Fibroblast of the aortic adventitia (primary cell): Measurements from ENCODE around the gene NKTR. TPM values are rescaled to one million over a fixed set of nuclear protein-coding genes. Genes with fewer than 3 reads are reported as not detected.

Experiments
- DNase-seq: peaks from one replicate; pipeline ENCODE4 v3.0.0-alpha.2; 2010; ENCODE audit warnings: low read depth
- H3K4me3 ChIP-seq: 2 replicates; pipeline ENCODE4 v1.5.1; 2011; ENCODE audit warnings: low read depth, mild to moderate bottlenecking, control low read depth, low read length, moderate library complexity
- total RNA-seq: library from RNA; depleted of rRNA; stranded (reverse); fragments of >200 nt; gene quantifications from 2 replicates; pipeline ENCODE4 v1.2.3, GENCODE V29; 2012; ENCODE audit warnings: low replicate concordance
- TF ChIP-seq, protein P1 (sequence below): IDR thresholded peaks from 2 replicates; pipeline ENCODE4 v1.5.1; 2011; ENCODE audit warnings: mild to moderate bottlenecking, low read length, control low read depth, inconsistent platforms; ENCODE audit not compliant: insufficient read depth

The NKTR gene
- total RNA-seq, 1 donor: 91.8 TPM

DNA sequence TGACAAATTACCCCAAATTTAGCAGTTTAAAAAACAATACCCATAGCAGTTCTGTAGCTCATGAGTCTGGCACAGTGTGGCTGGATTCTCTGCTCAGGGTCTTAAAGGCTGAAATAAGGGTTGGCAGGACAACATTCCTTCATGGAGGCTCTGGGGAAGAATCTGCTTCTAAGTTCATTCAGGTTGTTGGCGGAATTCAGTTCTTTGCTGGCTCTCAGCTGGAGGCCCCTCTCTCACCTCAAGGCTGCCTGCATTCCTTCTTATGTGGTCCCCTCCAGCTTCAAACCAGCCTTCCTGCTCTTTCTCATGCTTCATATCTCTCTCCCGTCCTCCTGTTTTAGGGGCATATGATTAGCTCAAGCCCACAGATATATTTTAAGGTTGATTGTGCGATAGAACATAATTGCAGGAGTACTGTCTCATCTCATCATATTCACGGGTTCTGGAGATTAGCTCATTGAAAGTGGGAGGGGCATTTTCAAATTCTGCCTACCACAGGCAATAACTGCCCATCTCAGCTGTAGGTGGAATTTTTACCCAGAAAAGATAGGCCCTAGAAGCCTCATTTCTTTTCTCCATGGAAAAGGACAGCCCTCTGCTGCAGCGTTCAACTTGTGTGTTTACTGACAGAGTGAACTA is 47.5 kb downstream of the NKTR start:
- TF ChIP-seq, protein P1, sequence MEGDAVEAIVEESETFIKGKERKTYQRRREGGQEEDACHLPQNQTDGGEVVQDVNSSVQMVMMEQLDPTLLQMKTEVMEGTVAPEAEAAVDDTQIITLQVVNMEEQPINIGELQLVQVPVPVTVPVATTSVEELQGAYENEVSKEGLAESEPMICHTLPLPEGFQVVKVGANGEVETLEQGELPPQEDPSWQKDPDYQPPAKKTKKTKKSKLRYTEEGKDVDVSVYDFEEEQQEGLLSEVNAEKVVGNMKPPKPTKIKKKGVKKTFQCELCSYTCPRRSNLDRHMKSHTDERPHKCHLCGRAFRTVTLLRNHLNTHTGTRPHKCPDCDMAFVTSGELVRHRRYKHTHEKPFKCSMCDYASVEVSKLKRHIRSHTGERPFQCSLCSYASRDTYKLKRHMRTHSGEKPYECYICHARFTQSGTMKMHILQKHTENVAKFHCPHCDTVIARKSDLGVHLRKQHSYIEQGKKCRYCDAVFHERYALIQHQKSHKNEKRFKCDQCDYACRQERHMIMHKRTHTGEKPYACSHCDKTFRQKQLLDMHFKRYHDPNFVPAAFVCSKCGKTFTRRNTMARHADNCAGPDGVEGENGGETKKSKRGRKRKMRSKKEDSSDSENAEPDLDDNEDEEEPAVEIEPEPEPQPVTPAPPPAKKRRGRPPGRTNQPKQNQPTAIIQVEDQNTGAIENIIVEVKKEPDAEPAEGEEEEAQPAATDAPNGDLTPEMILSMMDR: no peak
- no peak for DNase-seq
- no peak overlapping the region for H3K4me3 ChIP-seq

DNA sequence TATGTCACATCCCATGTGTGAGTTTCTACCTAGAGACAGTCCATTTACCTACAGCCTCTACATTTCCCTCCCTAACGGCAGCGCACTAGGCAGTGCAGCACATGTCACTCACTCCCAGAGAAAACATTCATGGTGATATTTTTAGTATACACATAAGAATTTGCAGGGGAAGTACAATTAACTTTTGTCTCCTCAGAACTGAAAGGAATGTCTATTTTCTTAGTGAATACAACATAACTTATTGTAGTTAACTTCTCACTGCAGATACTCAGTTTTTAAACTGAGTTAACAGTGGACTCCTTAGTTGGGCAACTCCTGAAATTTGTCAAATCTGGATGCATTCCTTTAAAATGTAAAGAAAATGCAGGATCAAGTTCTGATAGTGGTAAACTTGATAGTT is 48.5 kb downstream of the NKTR start:
- H3K4me3 ChIP-seq: no peak overlapping the region
- TF ChIP-seq, protein P1: no peak
- DNase-seq: no peak

DNA sequence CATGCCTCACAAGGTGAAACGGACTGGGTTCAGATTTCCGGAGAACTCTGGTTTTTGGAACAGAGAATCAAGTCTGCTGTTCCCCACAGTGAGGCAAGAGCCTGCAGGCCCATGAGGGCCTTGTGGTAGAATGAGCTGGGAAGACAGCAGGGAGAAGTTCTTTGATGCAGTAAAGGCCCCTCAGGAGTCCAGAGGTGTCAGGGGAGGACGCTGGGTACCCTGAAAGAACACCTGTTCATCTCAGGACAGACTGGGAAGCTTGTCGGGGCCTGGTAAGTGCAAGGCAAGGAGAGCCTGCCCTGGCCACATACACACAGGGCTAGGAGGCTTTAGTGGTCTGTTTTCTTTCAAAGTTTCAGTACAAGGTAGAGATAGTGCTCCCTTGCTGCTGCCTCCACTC is 49.3 kb downstream of the NKTR start:
- TF ChIP-seq, protein P1: no peak
- DNase-seq: no peak
- no peak overlapping the region for H3K4me3 ChIP-seq

DNA sequence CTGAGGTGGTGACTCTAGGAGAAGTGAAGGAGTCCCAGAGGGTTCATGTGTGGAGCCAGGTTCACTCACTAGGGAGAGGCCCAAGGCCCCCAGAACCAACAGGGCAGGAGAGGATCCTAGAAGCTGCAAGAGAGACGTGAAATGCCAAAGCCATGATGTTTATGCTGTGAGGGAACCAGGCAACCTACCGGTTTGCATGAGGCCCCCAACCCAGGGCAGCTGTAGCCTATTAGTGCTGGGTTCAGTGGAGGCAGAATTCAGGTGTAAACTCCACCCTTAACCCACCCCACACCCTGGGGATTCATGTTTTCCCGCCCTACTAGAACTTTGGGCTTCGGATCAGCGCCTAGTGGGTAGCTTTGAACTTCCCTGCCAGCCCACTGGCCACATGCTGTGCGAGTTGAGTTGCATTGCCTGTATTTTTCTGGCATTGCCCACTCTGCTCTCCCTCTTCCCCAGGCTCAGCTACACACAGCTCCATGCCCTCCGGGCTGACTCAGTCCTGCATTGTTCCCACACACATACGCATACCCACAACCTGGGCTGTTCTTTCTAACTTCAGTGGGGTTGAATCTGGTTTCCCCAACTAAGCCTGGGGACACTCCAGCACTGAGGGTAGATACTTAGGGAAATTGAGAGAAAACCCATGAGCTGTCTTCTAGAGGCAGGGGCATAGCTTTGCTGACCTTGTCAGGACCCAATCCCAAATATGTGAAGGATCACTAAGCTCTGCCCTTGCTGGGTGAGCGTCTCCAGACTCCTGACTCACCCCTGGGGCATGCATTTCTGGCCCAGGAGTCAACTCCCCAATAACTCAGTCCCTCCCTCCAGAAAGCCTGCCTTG is 51.0 kb downstream of the NKTR start:
- H3K4me3 ChIP-seq: peak overlapping the region; percentile 45
- DNase-seq: peak; percentile 77
- TF ChIP-seq, protein P1: no peak

DNA sequence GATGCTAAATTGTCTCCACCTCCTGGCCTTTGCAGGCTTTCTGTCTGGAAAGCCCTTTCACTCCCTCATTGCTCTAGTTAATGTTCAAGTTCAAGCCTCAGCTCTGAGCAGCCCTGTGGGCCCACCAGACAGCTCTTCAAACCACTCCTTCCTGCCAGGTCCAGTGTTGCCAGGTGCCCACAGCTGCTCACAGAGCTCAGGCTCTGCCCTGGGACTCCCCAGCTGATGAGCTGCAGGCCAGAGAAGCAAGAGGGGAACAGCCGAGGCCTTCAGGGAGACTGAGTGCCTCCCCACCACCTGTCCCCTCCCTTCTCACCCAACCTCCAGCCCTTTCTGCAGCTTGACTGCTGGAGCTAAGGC is 51.7 kb downstream of the NKTR start:
- TF ChIP-seq, protein P1: no peak
- no peak for DNase-seq
- H3K4me3 ChIP-seq: peak overlapping the region; percentile 87

DNA sequence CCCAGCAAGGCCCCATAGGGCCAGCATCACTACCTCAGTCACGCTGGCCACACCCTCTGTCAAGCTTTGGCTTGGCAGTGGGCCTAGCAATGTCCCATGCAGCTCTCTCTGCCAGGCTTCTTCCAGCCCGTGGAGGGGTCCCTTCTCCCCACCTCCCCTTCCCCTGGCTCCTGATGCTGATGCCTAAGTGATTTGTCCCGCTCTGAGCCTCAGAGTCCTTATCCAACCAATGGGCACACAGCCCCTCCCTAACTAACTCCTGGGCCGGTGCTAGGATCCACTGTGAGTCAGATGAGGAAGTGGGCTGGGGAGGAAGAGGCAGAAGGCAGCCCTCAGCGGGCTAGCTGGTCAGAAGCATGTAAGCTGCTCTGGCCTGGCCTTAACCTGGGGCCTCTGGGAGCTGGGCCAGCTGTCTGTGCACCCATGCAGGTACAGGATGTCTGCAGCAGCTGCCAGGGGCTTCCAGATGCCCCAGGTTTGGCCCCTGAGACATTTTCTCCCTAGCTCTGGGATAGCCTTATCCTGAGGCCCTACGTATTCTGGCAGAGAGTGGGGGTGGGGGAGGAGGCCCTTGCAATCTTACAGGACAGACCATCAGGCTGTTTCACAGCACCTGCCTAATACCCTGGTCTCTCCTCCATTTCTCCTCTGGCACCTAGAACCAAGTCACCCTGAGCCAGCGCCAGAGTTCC is 52.3 kb downstream of the NKTR start:
- peak; percentile 80 for DNase-seq
- H3K4me3 ChIP-seq: peak overlapping the region; percentile 87
- TF ChIP-seq, protein P1: no peak
